ENCODE data around the gene SLC13A2. TPM values are rescaled to one million over a fixed set of nuclear protein-coding genes. Genes with fewer than 3 reads are reported as not detected.

The SLC13A2 gene
- total and polyA plus RNA-seq, 7 donors, result 0.21 TPM; not detected in 6

GRCh38 chr17:28493460-28493859 lies 20.0 kb downstream of the SLC13A2 start:
- Histone ChIP-seq H3K4me1 (no peaks in the 10 kb centered on the region), H3K27ac (no peak overlapping the region), H3K4me3 (no peak overlapping the region), H3K36me3 (ENCODE audit: insufficient read depth in 1 of 2, low read depth in 1 of 2) (no peaks in the 10 kb centered on the region), H3K27me3 (ENCODE audit: insufficient read depth in 3 of 3, low read length in 2 of 3) (peaks cover 0 to 6% (median 0%) of the 10 kb centered on the region in 3 donors), H3K9me3 (no peaks in the 10 kb centered on the region)
- no peak for TF ChIP-seq CTCF (IDR thresholded peaks at IDR 0.05)
- 15 to 24% (median 16%) methylated on average over 9 of the region's 9 CpGs for WGBS, 3 donors
- intact Hi-C loops (cut with DNase I), result loop anchor here in 1 of 2 donors (5.0 kb wide), 1 partner anchor 44 kb away; no protein-coding TSS in a partner anchor
- DNase-seq (no peak), ATAC-seq (no peak)

GRCh38 chr17:28494445-28495188 lies 21.2 kb downstream of the SLC13A2 start:
- Histone ChIP-seq H3K27ac (no peak overlapping the region), H3K9me3 (no peaks in the 10 kb centered on the region), H3K27me3 (ENCODE audit: insufficient read depth in 3 of 3, low read length in 2 of 3) (peaks cover 0 to 6% (median 0%) of the 10 kb centered on the region in 3 donors), H3K4me1 (no peaks in the 10 kb centered on the region), H3K36me3 (ENCODE audit: insufficient read depth in 1 of 2, low read depth in 1 of 2) (no peaks in the 10 kb centered on the region), H3K4me3 (no peak overlapping the region)
- 31 to 36% (median 32%) methylated on average over 15 of the region's 15 CpGs for WGBS, 3 donors
- intact Hi-C loops (cut with DNase I), result loop anchor here (1.0 to 5.0 kb wide), 5 partner anchors 43 to 118 kb away; partner anchors contain the start of genes RSKR (in 1 of the 2) and SPAG5 (in 1 of the 2)
- ATAC-seq (peak; percentile 63 to 79 (median 74)), DNase-seq (peak; percentile 65 to 82)
- TF ChIP-seq CTCF (IDR thresholded peaks at IDR 0.05), result peak; percentile 75

- no peaks in the 10 kb centered on the region for H3K4me1 ChIP-seq
- no peaks in the 10 kb centered on the region for H3K36me3 ChIP-seq (ENCODE audit: insufficient read depth in 1 of 2, low read depth in 1 of 2)
- no peak overlapping the region for H3K27ac ChIP-seq
- DNase-seq (no peak), ATAC-seq (no peak)
- peaks cover 0 to 6% (median 0%) of the 10 kb centered on the region in 3 donors for H3K27me3 ChIP-seq (ENCODE audit: insufficient read depth in 3 of 3, low read length in 2 of 3)
- intact Hi-C loops (cut with DNase I), result loop anchor here (2.0 to 5.0 kb wide), 3 partner anchors 102 to 117 kb away; partner anchors contain the start of genes RSKR (in 1 of the 2) and SPAG5 (in 1 of the 2)
- no peak for TF ChIP-seq CTCF (IDR thresholded peaks at IDR 0.05)
- H3K4me3 ChIP-seq, result no peak overlapping the region
- H3K9me3 ChIP-seq, result no peaks in the 10 kb centered on the region
- 87 to 91% (median 90%) methylated on average over 8 of the region's 8 CpGs for WGBS, 3 donors
Measured at GRCh38 chr17:28495635-28496034, 22.2 kb downstream of the SLC13A2 start.

- Histone ChIP-seq H3K9me3 (no peaks in the 10 kb centered on the region), H3K36me3 (ENCODE audit: insufficient read depth in 1 of 2, low read depth in 1 of 2) (no peaks in the 10 kb centered on the region), H3K27me3 (ENCODE audit: insufficient read depth in 3 of 3, low read length in 2 of 3) (peaks cover 0 to 6% (median 0%) of the 10 kb centered on the region in 3 donors), H3K27ac (no peak overlapping the region), H3K4me1 (no peaks in the 10 kb centered on the region), H3K4me3 (no peak overlapping the region)
- intact Hi-C loops (cut with DNase I), result loop anchor here (5.0 kb wide), 2 partner anchors 99 to 114 kb away; partner anchors contain the start of genes RSKR (in 1 of the 2) and SPAG5 (in 1 of the 2)
- no peak for ATAC-seq
- WGBS, 3 donors, result 48 to 54% (median 52%) methylated on average over 9 of the region's 9 CpGs
- no peak for TF ChIP-seq CTCF (IDR thresholded peaks at IDR 0.05)
- DNase-seq, result no peak
Measured at GRCh38 chr17:28497931-28498330, 24.5 kb downstream of the SLC13A2 start.
